Stimulated activated CD4-positive, alpha-beta T cell treated with anti-CD3 and anti-CD28 coated beads, Interleukin-2, amount 100 ng/mL, for 4 hours (primary cell): Measurements from ENCODE around the gene SMPD3.
A peak's percentile ranks its signal among the peaks of the same experiment; 100 is the strongest.

Experiments used
- DNase-seq: peaks from one replicate; pipeline ENCODE4 v3.0.0-alpha.2; 2020; ENCODE audit warnings: low read depth

SMPD3 gene

GRCh38 chr16:68403177-68403576 lies 45.1 kb downstream of the SMPD3 start:
- no peak for DNase-seq

GRCh38 chr16:68402748-68403040 lies 45.6 kb downstream of the SMPD3 start:
- DNase-seq, result no peak

DNA sequence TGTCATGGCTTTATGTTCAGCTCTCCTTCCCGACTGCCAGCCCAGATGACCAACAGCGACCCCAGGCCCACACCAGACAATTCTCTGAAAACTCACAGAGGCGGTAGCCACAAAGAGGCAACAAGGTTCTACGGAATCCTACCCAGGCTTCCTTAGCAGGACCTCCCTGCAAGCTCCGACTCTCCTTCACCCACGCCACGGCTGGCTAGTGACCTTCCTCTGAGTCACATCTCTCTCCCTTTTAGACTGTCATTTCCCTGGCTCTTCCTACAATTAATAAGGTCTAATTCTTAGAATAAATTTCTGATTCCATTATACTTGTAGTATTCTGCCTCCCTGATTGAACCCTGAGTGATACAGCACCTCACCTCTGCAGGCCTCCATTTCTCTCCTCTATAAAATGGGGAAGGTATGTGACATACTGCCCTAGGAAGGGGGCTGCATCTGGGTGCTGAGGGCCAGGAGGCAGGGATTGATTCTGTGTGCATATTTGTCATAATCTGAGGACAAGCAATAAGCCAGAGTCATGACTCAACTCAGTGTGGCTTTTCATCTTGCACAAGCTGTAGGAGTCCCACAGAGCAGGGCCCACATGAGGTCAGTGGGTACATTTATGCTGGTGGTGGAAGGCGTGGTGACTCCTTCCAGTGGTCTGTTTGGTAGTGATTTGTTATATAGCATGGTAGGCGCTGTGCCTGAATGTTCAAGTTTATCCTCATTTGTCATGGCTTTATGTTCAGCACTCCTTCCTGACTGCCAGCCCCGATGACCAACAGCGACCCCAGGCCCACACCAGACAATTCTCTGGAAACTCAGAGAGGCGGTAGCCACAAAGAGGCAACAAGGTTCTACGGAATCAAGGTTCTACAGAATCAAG lies 46.2 kb downstream of the SMPD3 start:
- DNase-seq, result no peak

- no peak for DNase-seq
Measured at GRCh38 chr16:68400924-68401460, 47.3 kb downstream of the SMPD3 start.

DNA sequence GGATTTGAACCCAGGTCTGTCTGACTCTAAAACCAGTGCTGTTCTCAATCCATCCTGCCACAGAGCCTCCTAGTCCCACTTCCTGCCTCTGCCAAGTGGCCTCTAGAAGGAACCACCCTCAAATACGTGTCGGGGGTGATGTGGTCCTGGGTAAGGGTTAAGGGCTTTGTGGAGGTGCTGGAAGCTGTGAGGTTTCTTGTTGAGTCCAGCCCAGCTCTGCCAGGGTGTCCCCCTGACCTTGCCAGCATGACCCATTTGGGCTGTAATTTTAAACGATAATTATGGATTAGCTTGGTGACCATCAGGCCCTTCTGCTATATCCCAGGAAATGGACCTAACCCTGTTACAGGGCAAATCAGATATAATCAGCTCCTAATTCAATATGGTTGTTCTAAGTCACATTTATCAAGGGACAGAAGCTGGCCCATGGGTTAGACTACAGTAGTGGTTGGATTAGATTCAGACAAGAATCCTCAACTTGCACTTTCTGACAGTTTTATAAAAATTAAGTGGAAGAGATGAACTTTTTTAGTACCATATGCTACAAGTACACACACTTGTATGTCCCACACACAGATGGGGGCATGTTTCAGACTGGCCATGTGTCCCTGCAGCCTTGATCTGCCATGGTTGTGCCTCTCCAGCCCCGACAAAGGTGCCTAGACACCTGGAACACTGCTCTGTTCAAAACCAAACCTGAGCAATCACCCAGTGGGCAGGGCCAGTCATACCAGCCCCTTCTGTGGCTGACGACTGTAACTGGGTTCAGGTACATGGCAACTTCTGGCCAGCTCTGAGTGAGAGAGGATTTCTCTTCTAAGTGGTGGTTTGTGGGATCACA lies 48.0 kb downstream of the SMPD3 start:
- no peak for DNase-seq

GRCh38 chr16:68399456-68399855 lies 48.9 kb downstream of the SMPD3 start:
- DNase-seq, result no peak

DNA sequence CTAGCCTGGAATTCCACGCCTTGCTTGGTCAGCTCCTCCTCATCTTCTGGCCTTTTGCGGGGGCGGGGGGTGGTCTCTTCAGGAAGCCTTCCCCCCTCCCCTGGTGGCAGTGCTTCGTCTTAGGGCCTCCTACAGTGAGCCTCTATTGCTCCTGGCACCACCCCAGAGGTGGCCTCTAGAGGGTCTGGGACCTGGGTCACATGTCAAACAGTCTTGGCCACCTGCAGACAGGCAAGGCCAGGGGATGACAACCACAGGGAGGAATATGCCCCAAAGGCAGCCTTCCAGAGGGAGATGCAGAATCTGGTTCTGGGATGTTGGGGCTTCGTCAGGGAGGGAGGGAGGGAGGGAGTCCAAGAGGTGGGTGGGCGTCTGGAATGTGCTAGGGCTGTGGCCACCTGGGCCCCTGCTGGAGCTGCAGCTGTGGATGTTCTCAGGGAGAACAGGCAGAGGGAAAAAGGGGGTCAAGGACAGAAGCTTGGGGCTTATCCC lies 50.6 kb downstream of the SMPD3 start:
- no peak for DNase-seq

DNA sequence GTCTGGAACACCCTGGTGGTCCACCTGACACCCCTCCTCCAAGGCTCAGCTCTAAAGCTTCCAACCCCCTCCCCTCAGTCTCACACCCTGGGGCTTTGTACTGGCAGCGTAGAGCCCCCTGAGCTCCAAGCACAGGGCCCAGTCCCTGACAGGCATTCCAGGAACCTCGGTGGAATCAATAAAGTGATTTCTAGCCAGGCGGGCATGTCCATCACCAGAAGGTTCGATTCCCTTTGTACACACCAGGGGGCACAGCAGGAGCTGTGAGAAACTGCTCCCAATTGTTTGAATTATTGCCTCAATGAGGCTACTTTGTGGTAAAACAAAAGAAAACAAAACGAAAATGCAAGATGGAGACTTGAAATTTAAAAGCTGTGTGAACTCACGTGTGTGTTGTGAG lies 51.8 kb downstream of the SMPD3 start:
- peak; percentile 42 for DNase-seq

GRCh38 chr16:68395815-68396214 lies 52.5 kb downstream of the SMPD3 start:
- no peak for DNase-seq

GRCh38 chr16:68395167-68395786 lies 53.0 kb downstream of the SMPD3 start:
- DNase-seq, result no peak

GRCh38 chr16:68393333-68393732 lies 55.0 kb downstream of the SMPD3 start:
- DNase-seq, result no peak

DNA sequence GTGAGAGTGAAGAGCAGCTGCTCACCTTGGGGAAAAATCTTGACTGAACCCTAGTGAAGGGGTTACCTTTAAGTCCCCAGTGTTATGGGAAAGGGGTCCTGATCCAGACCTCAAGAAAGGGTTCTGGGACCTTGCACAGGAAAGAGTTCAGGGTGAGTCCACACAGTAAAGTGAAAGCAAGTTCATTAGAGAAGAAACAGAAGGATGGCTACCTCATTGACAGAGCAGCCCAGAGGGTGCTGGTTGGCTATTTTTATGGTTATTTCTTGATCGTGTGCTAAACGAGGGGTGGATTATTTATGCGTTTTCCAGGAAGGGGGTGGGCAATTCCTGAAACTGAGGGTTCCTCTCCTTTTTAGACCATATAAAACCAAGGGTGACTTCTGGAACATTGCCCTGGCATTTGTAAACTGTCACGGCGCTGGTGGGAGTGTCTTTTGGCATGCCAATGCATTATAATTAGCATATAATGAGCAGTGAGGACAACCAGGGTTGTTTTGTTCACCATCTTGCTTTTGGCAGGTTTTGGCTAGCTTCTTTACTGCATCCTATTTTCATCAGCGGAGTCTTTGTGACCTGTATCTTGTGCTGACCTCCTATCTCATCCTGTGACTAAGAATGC lies 58.4 kb downstream of the SMPD3 start:
- no peak for DNase-seq

GRCh38 chr16:68389006-68389405 lies 59.3 kb downstream of the SMPD3 start:
- no peak for DNase-seq

GRCh38 chr16:68388124-68388523 lies 60.2 kb downstream of the SMPD3 start:
- no peak for DNase-seq

DNA sequence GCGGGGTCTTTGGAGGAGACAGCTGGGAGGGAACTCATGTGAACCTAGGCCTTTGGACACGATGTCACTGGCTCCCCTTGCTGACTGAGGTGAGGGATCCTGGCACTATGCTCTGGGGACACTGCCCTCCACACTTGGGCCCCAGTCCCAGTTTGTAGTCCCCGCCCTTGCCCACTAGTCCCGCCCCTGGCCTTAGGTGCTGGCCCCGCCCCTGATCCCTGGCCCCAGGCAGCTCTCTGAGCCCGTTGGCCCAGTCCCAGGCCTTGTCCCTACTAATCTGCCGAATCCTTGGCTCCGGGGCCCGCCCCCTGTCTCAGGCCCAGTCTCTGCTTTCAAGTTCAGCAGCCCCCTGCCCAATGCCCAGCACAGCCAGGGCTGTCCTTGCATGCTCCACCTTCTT lies 61.0 kb downstream of the SMPD3 start:
- DNase-seq, result no peak

- no peak for DNase-seq
Measured at GRCh38 chr16:68386628-68387027, 61.7 kb downstream of the SMPD3 start.

DNA sequence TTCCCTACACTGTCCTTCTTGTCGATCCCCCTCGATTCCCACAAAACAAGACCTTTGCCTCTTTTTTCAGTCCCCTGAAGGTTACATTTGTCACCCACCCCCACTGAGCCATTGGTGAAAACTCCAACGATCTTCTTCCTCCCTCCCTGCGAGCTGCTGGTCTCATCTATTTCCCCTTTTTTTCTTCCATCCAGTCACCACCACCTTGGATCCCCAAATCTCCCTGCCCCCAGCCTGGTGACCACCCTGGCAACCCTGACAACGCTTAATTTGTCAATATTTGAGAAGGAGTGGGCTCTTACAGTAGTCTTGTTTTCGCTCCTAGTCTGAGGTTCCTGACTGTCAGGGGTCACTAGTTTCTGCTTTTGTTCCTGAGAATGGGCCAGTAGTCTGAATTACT lies 62.9 kb downstream of the SMPD3 start:
- DNase-seq, result no peak

GRCh38 chr16:68384288-68385161 lies 63.8 kb downstream of the SMPD3 start:
- DNase-seq, result no peak

- DNase-seq, result no peak
Measured at GRCh38 chr16:68383858-68384257, 64.5 kb downstream of the SMPD3 start.

- DNase-seq, result no peak
Measured at GRCh38 chr16:68382296-68382718, 66.0 kb downstream of the SMPD3 start.

GRCh38 chr16:68381363-68381724 lies 67.0 kb downstream of the SMPD3 start:
- DNase-seq, result no peak
